ENCODE data around the gene LCORL.

Gene LCORL

GRCh38 chr4:17915439-17915838, 106.1 kb downstream of the LCORL start:
- Histone ChIP-seq H3F3A (ENCODE audit: low read depth) (no peaks in the 10 kb centered on the region), H3K9ac (ENCODE audit: low read depth, low read length, poor library complexity, severe bottlenecking) (no peak overlapping the region), H3K4me2 (ENCODE audit: low read depth, low read length, poor library complexity, severe bottlenecking) (no peak overlapping the region), H2AFZ (ENCODE audit: low read length) (no peak overlapping the region), H3K9me3 (ENCODE audit: insufficient read depth, low read depth, low read length) (no peaks in the 10 kb centered on the region), H3K27me3 (ENCODE audit: insufficient read depth, low read length, poor library complexity, severe bottlenecking) (no peaks in the 10 kb centered on the region), H3K36me3 (ENCODE audit: insufficient read depth, low read length) (peaks cover 22% of the 10 kb centered on the region), H3K9me2 (replicated peaks; ENCODE audit: low read depth, low read length) (no peaks in the 10 kb centered on the region), H4K20me1 (ENCODE audit: insufficient read depth, low read length, poor library complexity, severe bottlenecking) (no peaks in the 10 kb centered on the region), H3K4me1 (ENCODE audit: insufficient read depth, low read length, poor library complexity, severe bottlenecking) (no peaks in the 10 kb centered on the region), H3K79me2 (ENCODE audit: insufficient read depth, low read length) (peaks cover 4% of the 10 kb centered on the region; the same call in 1 of the 2 replicates), H3K4me3 (ENCODE audit: low read length, poor library complexity, severe bottlenecking) (no peak overlapping the region)
- no peak for TF ChIP-seq EZH2phosphoT487 (IDR thresholded peaks at IDR 0.05; ENCODE audit: borderline replicate concordance)
- no peak for TF ChIP-seq CTCF (conservative IDR thresholded peaks at IDR 0.05; ENCODE audit: low read length)

- Histone ChIP-seq H4K20me1 (ENCODE audit: insufficient read depth, low read length, poor library complexity, severe bottlenecking) (no peaks in the 10 kb centered on the region), H3K9ac (ENCODE audit: low read depth, low read length, poor library complexity, severe bottlenecking) (no peak overlapping the region), H3F3A (ENCODE audit: low read depth) (no peaks in the 10 kb centered on the region), H3K4me1 (ENCODE audit: insufficient read depth, low read length, poor library complexity, severe bottlenecking) (no peaks in the 10 kb centered on the region), H3K4me2 (ENCODE audit: low read depth, low read length, poor library complexity, severe bottlenecking) (no peak overlapping the region), H3K36me3 (ENCODE audit: insufficient read depth, low read length) (peaks cover 35% of the 10 kb centered on the region; the same call in 1 of the 2 replicates), H3K9me3 (ENCODE audit: insufficient read depth, low read depth, low read length) (no peaks in the 10 kb centered on the region), H3K79me2 (ENCODE audit: insufficient read depth, low read length) (no peaks in the 10 kb centered on the region; the same call in 1 of the 2 replicates), H3K4me3 (ENCODE audit: low read length, poor library complexity, severe bottlenecking) (no peak overlapping the region), H2AFZ (ENCODE audit: low read length) (no peak overlapping the region), H3K9me2 (replicated peaks; ENCODE audit: low read depth, low read length) (no peaks in the 10 kb centered on the region), H3K27me3 (ENCODE audit: insufficient read depth, low read length, poor library complexity, severe bottlenecking) (no peaks in the 10 kb centered on the region)
- no peak for TF ChIP-seq EZH2phosphoT487 (IDR thresholded peaks at IDR 0.05; ENCODE audit: borderline replicate concordance)
- TF ChIP-seq CTCF (conservative IDR thresholded peaks at IDR 0.05; ENCODE audit: low read length): no peak
These were observed 109.5 kb downstream of the LCORL start for GRCh38 chr4:17912011-17912410.

GRCh38 chr4:17911608-17912007, 109.9 kb downstream of the LCORL start:
- no peaks in the 10 kb centered on the region for H3K27me3 ChIP-seq (ENCODE audit: insufficient read depth, low read length, poor library complexity, severe bottlenecking)
- H3K4me1 ChIP-seq (ENCODE audit: insufficient read depth, low read length, poor library complexity, severe bottlenecking): no peaks in the 10 kb centered on the region
- H3K9ac ChIP-seq (ENCODE audit: low read depth, low read length, poor library complexity, severe bottlenecking): no peak overlapping the region
- H3K79me2 ChIP-seq (ENCODE audit: insufficient read depth, low read length): no peaks in the 10 kb centered on the region; the same call in 1 of the 2 replicates
- H3K9me3 ChIP-seq (ENCODE audit: insufficient read depth, low read depth, low read length): no peaks in the 10 kb centered on the region
- no peaks in the 10 kb centered on the region for H3F3A ChIP-seq (ENCODE audit: low read depth)
- TF ChIP-seq CTCF (conservative IDR thresholded peaks at IDR 0.05; ENCODE audit: low read length): no peak
- TF ChIP-seq EZH2phosphoT487 (IDR thresholded peaks at IDR 0.05; ENCODE audit: borderline replicate concordance): no peak
- no peak overlapping the region for H3K4me2 ChIP-seq (ENCODE audit: low read depth, low read length, poor library complexity, severe bottlenecking)
- H3K9me2 ChIP-seq (replicated peaks; ENCODE audit: low read depth, low read length): no peaks in the 10 kb centered on the region
- H4K20me1 ChIP-seq (ENCODE audit: insufficient read depth, low read length, poor library complexity, severe bottlenecking): no peaks in the 10 kb centered on the region
- H2AFZ ChIP-seq (ENCODE audit: low read length): no peak overlapping the region
- H3K36me3 ChIP-seq (ENCODE audit: insufficient read depth, low read length): peaks cover 39% of the 10 kb centered on the region; the same call in 1 of the 2 replicates
- no peak overlapping the region for H3K4me3 ChIP-seq (ENCODE audit: low read length, poor library complexity, severe bottlenecking)
